A549 (cell line): ENCODE data around the gene MATR3. TPM values are rescaled to one million over a fixed set of nuclear protein-coding genes. Genes with fewer than 3 reads are reported as not detected.

Source experiments
- ATAC-seq, 2 experiments: fragments of 200-7000 bp in 1 of 2; fragments of >200 bp in 1 of 2; cut with Nextera tagmentation in 1 of 2; cut with Tn5 transposase in 1 of 2; 3 replicates each; pipeline versions ENCODE4 v1.8.0 to v1.9.1; 2018 to 2020; ENCODE audit warnings: mild to moderate bottlenecking in 1 of 2, moderate library complexity in 1 of 2
- CTCF ChIA-PET: fragments of 300-600 bp; sonication (Branson Sonifier 250); formaldehyde crosslinking; extraction: SDS; loops from one replicate; lab custom pipeline; 2021; ENCODE audit warnings: antibody characterized with exemption, inconsistent platforms; lab: Yijun Ruan, JAX
- POLR2A ChIA-PET: fragments of 350-600 bp; formaldehyde crosslinking; extraction: SDS; loops from one replicate; lab custom pipeline; 2021; ENCODE audit warnings: antibody characterized with exemption, inconsistent platforms; lab: Yijun Ruan, JAX
- DNase-seq, 2 experiments: peaks; one replicate each; pipeline versions ENCODE4 v3.0.0 to v3.0.0-alpha.2; 2011 to 2016; ENCODE audit warnings: low read depth in 1 of 2, low spot score in 1 of 2
- FAIRE-seq: peaks from 2 replicates; lab custom pipeline; 2011; peaks lifted over from hg19 to GRCh38; lab: Jason Lieb, UNC
- H3K27ac ChIP-seq, 2 experiments: fragments of >200 bp; sonication (Bioruptor Twin); formaldehyde crosslinking; 3 replicates each; pipeline ENCODE4 v1.5.1; 2016 to 2017
- H3K4me1 ChIP-seq: fragments of >200 bp; sonication (Bioruptor Twin); formaldehyde crosslinking; 3 replicates; pipeline ENCODE4 v1.6.1; 2016
- H3K4me2 ChIP-seq: fragments of >200 bp; sonication (Bioruptor Twin); formaldehyde crosslinking; 3 replicates; pipeline ENCODE4 v1.6.1; 2016
- H3K4me3 ChIP-seq: fragments of >200 bp; sonication (Bioruptor Twin); formaldehyde crosslinking; 3 replicates; pipeline ENCODE4 v1.5.1; 2016
- H3K9me3 ChIP-seq: fragments of >200 bp; sonication (Bioruptor Twin); formaldehyde crosslinking; 3 replicates; pipeline ENCODE4 v1.6.1; 2016
- CEBPB ChIP-seq, 2 experiments: fragments of >200 bp in 1 of 2; sonication (Bioruptor Twin) in 1 of 2; formaldehyde crosslinking in 1 of 2; IDR thresholded peaks; 2 replicates each; pipeline ENCODE4 v1.6.1; 2012 to 2016
- CHD2 ChIP-seq: fragments of 150-350 bp; IDR thresholded peaks from 2 replicates; pipeline ENCODE4 v1.6.1; 2014; ENCODE audit warnings: low read length; ENCODE audit not compliant: partially characterized antibody
- EHF ChIP-seq: fragments of 250-450 bp; sonication (Bioruptor Pico); IDR thresholded peaks from 2 replicates; pipeline ENCODE4 v1.5.0; 2020; ENCODE audit warnings: mild to moderate bottlenecking
- ELK1 ChIP-seq: fragments of 150-350 bp; IDR thresholded peaks from 2 replicates; pipeline ENCODE4 v1.6.1; 2014; ENCODE audit warnings: low read depth, mild to moderate bottlenecking, low read length
- EP300 ChIP-seq, 2 experiments: fragments of >200 bp; sonication (Bioruptor Twin); formaldehyde crosslinking; IDR thresholded peaks; 2 replicates in 1 of 2; 3 replicates in 1 of 2; pipeline ENCODE4 v1.6.1; 2016 to 2017
- FOSB ChIP-seq: fragments of 250-450 bp; sonication (Bioruptor Pico); IDR thresholded peaks from 2 replicates; pipeline ENCODE4 v1.5.0; 2020; ENCODE audit warnings: mild to moderate bottlenecking, moderate library complexity
- HEYL ChIP-seq: fragments of 250-450 bp; sonication (Bioruptor Pico); IDR thresholded peaks from 2 replicates; pipeline ENCODE4 v1.8.0; 2021; ENCODE audit warnings: mild to moderate bottlenecking, moderate library complexity
- HMGXB4 ChIP-seq: fragments of 250-450 bp; sonication (Bioruptor Pico); IDR thresholded peaks from 2 replicates; pipeline ENCODE4 v1.5.0; 2021; ENCODE audit warnings: mild to moderate bottlenecking, moderate library complexity, borderline replicate concordance
- HOXA7 ChIP-seq: fragments of 250-450 bp; sonication (Bioruptor Pico); IDR thresholded peaks from 2 replicates; pipeline ENCODE4 v1.5.0; 2020; ENCODE audit warnings: mild to moderate bottlenecking, moderate library complexity
- HOXB5 ChIP-seq: fragments of 250-450 bp; sonication (Bioruptor Pico); IDR thresholded peaks from 2 replicates; pipeline ENCODE4 v1.5.0; 2020; ENCODE audit warnings: mild to moderate bottlenecking, moderate library complexity
- JUN ChIP-seq, 2 experiments: fragments of >200 bp; sonication (Bioruptor Twin); formaldehyde crosslinking; IDR thresholded peaks; 2 replicates in 1 of 2; 3 replicates in 1 of 2; pipeline ENCODE4 v1.6.1; 2016 to 2017
- KDM5A ChIP-seq: fragments of 200-600 bp; sonication (generic); IDR thresholded peaks from 2 replicates; pipeline ENCODE4 v1.6.1; 2016; ENCODE audit warnings: antibody characterized with exemption, mild to moderate bottlenecking
- MAFK ChIP-seq: fragments of 450-650 bp; IDR thresholded peaks from 2 replicates; pipeline ENCODE4 v1.6.1; 2014; ENCODE audit not compliant: partially characterized antibody
- POLR2AphosphoS2 ChIP-seq: conservative IDR thresholded peaks from 2 replicates; pipeline ENCODE4 v1.6.1; 2012; ENCODE audit warnings: low read length, improper control_type of control experiment, inconsistent platforms
- RAD21 ChIP-seq, 2 experiments: fragments of >200 bp in 1 of 2; sonication (Bioruptor Twin) in 1 of 2; formaldehyde crosslinking in 1 of 2; IDR thresholded peaks in 1 of 2; conservative IDR thresholded peaks in 1 of 2; 2 replicates in 1 of 2; 3 replicates in 1 of 2; pipeline ENCODE4 v1.6.1; 2012 to 2018; ENCODE audit warnings: inconsistent platforms in 1 of 2
- REST ChIP-seq: fragments of 200-600 bp; sonication (generic); IDR thresholded peaks from 2 replicates; pipeline ENCODE4 v1.6.1; 2016; ENCODE audit warnings: antibody characterized with exemption, mild to moderate bottlenecking, moderate library complexity
- ZSCAN20 ChIP-seq: fragments of 250-450 bp; sonication (Bioruptor Pico); IDR thresholded peaks from 2 replicates; pipeline ENCODE4 v1.8.0; 2022; ENCODE audit warnings: mild to moderate bottlenecking, moderate library complexity
- WGBS: methylation state at CpG from one replicate; pipeline ENCODE4 v1.1.6; 2017; ENCODE audit errors: missing lambda C conversion rate; 5-methylcytosine and 5-hydroxymethylcytosine counted together
- polyA plus RNA-seq, 4 experiments: library from polyadenylated mRNA; depleted of rRNA in 3 of 4; stranded (reverse); fragments of >200 nt; fragmentation: RNase III in 1 of 4; extraction: RNeasy Plus Mini Kit Qiagen cat#74134 plus additional on column Dnase treatment in 1 of 4; gene quantifications; 2 replicates in 3 of 4; 3 replicates in 1 of 4; pipeline ENCODE4 v1.2.3, GENCODE V29; 2011 to 2017
- TF ChIP-seq, protein P1 (sequence below): IDR thresholded peaks from 2 replicates; pipeline ENCODE4 v1.6.1; 2012
- TF ChIP-seq, protein P2 (sequence below): IDR thresholded peaks from 2 replicates; pipeline ENCODE4 v1.6.1; 2012; ENCODE audit warnings: low read depth, borderline replicate concordance
- TF ChIP-seq, protein P3 (sequence below): fragments of >200 bp; sonication (Bioruptor Twin); formaldehyde crosslinking; IDR thresholded peaks from 3 replicates; pipeline ENCODE4 v1.5.1; 2016
- TF ChIP-seq, protein P4 (sequence below): fragments of 250-450 bp; sonication (Bioruptor Pico); IDR thresholded peaks from 2 replicates; pipeline ENCODE4 v1.5.0; 2020; ENCODE audit warnings: low read depth, mild to moderate bottlenecking, moderate library complexity

The MATR3 gene
- polyA plus RNA-seq, 2 of the 4 experiments (the other 2 are of a cell fraction) = 178 to 189 TPM

GRCh38 chr5:139253115-139253514 lies 40.4 kb upstream of the MATR3 start:
- Histone ChIP-seq H3K4me1 (no peaks in the 10 kb centered on the region), H3K9me3 (no peaks in the 10 kb centered on the region), H3K27ac (no peak overlapping the region), H3K4me2 (no peak overlapping the region), H3K4me3 (no peak overlapping the region)
- FAIRE-seq (no peak), DNase-seq (no peak), ATAC-seq (no peak)
- POLR2A ChIA-PET = no interaction called here
- CTCF ChIA-PET = no interaction called here
- 68% methylated on average over 3 of the region's 3 CpGs for WGBS
- TF ChIP-seq CHD2 (no peak), CEBPB (IDR thresholded peaks at IDR 0.05) (no peak), FOSB (CRISPR knock-in tag) (no peak), POLR2AphosphoS2 (no peak), HOXB5 (no peak), ZSCAN20 (CRISPR knock-in tag) (no peak), REST (no peak), EHF (CRISPR knock-in tag) (no peak), JUN (IDR thresholded peaks at IDR 0.05) (no peak)
- TF ChIP-seq, protein P1, sequence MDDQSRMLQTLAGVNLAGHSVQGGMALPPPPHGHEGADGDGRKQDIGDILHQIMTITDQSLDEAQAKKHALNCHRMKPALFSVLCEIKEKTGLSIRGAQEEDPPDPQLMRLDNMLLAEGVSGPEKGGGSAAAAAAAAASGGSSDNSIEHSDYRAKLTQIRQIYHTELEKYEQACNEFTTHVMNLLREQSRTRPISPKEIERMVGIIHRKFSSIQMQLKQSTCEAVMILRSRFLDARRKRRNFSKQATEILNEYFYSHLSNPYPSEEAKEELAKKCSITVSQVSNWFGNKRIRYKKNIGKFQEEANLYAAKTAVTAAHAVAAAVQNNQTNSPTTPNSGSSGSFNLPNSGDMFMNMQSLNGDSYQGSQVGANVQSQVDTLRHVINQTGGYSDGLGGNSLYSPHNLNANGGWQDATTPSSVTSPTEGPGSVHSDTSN = no peak
- TF ChIP-seq, protein P2, sequence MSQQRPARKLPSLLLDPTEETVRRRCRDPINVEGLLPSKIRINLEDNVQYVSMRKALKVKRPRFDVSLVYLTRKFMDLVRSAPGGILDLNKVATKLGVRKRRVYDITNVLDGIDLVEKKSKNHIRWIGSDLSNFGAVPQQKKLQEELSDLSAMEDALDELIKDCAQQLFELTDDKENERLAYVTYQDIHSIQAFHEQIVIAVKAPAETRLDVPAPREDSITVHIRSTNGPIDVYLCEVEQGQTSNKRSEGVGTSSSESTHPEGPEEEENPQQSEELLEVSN = no peak

DNA sequence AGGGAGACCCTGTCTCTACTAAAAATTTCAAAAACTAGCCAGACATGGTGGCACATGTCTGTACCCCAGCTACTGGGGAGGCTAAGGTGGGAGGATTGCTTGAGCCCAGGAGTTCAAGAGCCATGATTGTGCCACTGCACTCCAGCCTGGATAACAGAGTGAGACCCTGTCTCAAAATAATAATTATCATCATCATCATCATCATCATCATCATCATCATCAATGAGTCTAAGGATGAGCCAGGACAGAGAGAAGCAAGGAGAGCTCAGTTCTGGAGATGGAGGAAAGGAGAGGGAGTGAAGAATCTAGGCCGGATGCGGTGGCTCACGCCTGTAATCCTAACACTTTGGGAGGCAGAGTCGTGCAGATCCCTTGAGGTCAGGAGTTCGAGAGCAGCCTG lies 36.7 kb upstream of the MATR3 start:
- FAIRE-seq = no peak
- POLR2A ChIA-PET = no interaction called here
- TF ChIP-seq HMGXB4 (CRISPR knock-in tag) (no peak), CHD2 (no peak), HEYL (no peak), REST (no peak), HOXA7 (CRISPR knock-in tag) (no peak), MAFK (no peak), RAD21 (conservative IDR thresholded peaks at IDR 0.05 in 1 of 2, IDR thresholded peaks at IDR 0.05 in 1 of 2) (no peak), EP300 (IDR thresholded peaks at IDR 0.05) (no peak), KDM5A (no peak), ELK1 (no peak), JUN (IDR thresholded peaks at IDR 0.05) (no peak)
- TF ChIP-seq, protein P3, sequence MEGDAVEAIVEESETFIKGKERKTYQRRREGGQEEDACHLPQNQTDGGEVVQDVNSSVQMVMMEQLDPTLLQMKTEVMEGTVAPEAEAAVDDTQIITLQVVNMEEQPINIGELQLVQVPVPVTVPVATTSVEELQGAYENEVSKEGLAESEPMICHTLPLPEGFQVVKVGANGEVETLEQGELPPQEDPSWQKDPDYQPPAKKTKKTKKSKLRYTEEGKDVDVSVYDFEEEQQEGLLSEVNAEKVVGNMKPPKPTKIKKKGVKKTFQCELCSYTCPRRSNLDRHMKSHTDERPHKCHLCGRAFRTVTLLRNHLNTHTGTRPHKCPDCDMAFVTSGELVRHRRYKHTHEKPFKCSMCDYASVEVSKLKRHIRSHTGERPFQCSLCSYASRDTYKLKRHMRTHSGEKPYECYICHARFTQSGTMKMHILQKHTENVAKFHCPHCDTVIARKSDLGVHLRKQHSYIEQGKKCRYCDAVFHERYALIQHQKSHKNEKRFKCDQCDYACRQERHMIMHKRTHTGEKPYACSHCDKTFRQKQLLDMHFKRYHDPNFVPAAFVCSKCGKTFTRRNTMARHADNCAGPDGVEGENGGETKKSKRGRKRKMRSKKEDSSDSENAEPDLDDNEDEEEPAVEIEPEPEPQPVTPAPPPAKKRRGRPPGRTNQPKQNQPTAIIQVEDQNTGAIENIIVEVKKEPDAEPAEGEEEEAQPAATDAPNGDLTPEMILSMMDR = no peak
- TF ChIP-seq, protein P4, sequence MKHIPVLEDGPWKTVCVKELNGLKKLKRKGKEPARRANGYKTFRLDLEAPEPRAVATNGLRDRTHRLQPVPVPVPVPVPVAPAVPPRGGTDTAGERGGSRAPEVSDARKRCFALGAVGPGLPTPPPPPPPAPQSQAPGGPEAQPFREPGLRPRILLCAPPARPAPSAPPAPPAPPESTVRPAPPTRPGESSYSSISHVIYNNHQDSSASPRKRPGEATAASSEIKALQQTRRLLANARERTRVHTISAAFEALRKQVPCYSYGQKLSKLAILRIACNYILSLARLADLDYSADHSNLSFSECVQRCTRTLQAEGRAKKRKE (CRISPR knock-in tag) = no peak

More for the DNA sequence above, 36.7 kb upstream of the MATR3 start:
- ATAC-seq (no peak), DNase-seq (no peak)
- no peak overlapping the region for H3K4me2 ChIP-seq
- 64% methylated on average over 5 of the region's 5 CpGs for WGBS
- CTCF ChIA-PET = no interaction called here
- no peak overlapping the region for H3K27ac ChIP-seq
- H3K4me3 ChIP-seq = no peak overlapping the region
- H3K4me1 ChIP-seq = no peaks in the 10 kb centered on the region
- H3K9me3 ChIP-seq = no peaks in the 10 kb centered on the region
